ENCODE measurements around the gene ADAP1. TPM values are rescaled to one million over a fixed set of nuclear protein-coding genes. Genes with fewer than 3 reads are reported as not detected.
A peak's percentile ranks its signal among the peaks of the same experiment; 100 is the strongest.
"Not testable (repeated sequence)": the region's sequence is repeated elsewhere in the genome, so short reads cannot be mapped to it uniquely, and the experiment has no call there.

Gene ADAP1
- total RNA-seq, 4 donors from 2014 or later = 84.9 to 360 (median 169) TPM

DNA sequence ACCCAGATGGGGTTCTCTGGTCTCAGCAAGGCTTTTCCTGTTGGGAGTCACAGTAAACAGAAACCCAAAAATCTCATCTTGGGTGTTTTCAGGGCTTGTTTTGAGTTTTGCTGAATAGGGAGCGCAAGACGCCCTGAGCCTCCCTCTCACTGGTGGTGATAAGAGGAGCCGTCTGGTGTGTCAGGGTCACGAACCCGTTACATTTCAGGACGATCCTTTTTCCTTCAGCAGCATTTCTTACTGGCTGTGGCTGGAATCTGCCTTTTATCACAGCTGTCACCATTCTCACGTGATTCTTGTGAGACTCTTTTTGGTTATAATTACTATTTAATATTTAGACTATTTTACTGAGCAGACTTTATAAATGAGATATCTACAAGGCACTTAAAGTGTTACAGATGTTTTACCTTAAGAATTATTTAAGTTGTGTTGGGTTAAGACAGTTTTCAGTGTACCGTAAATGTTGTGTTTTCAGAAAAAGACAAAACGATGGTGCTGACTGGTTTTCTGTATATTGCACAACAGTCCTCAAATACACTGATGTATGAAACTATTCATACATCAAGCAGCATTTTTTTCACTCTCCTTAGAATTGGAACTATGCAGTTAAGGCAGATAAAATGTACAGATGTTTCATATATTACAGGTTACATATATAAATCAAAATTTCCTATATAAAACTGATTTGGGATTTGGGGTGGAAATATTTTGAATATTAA, 80.3 kb downstream of the ADAP1 start:
- no peaks in the 10 kb centered on the region for H3K9me3 ChIP-seq
- in situ Hi-C loops (cut with MboI; ENCODE audit: low pct_ligation_motif_present in 1 of 4, low pct_unique_long_range_greater_than_20kb in 1 of 4, low sequenced_read_pairs in 3 of 4) = loop anchor here in 1 of 4 donors (10.0 kb wide), 1 partner anchor 89 kb away; no protein-coding TSS in a partner anchor
- peaks cover 22 to 46% (median 31%) of the 10 kb centered on the region in 4 donors for H3K4me1 ChIP-seq
- peak in 1 of 3 donors; percentile 17 for TF ChIP-seq POLR2AphosphoS5 (IDR thresholded peaks at IDR 0.05)
- TF ChIP-seq, protein P1, sequence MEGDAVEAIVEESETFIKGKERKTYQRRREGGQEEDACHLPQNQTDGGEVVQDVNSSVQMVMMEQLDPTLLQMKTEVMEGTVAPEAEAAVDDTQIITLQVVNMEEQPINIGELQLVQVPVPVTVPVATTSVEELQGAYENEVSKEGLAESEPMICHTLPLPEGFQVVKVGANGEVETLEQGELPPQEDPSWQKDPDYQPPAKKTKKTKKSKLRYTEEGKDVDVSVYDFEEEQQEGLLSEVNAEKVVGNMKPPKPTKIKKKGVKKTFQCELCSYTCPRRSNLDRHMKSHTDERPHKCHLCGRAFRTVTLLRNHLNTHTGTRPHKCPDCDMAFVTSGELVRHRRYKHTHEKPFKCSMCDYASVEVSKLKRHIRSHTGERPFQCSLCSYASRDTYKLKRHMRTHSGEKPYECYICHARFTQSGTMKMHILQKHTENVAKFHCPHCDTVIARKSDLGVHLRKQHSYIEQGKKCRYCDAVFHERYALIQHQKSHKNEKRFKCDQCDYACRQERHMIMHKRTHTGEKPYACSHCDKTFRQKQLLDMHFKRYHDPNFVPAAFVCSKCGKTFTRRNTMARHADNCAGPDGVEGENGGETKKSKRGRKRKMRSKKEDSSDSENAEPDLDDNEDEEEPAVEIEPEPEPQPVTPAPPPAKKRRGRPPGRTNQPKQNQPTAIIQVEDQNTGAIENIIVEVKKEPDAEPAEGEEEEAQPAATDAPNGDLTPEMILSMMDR (IDR thresholded peaks at IDR 0.05) = no peak
- H3K36me3 ChIP-seq = peaks cover 0 to 7% (median 2%) of the 10 kb centered on the region in 4 donors
- no peak for DNase-seq
- H3K27ac ChIP-seq = peak overlapping the region; percentile 66 to 81 (median 78)
- no peaks in the 10 kb centered on the region for H3K27me3 ChIP-seq
- no peak overlapping the region for H3K4me3 ChIP-seq
- WGBS, 2 donors (ENCODE audit: low coverage in 1 of 2) = 74 to 83% methylated on average over 9 of the region's 9 CpGs
- intact Hi-C loops (cut with DNase I; ENCODE audit: low total_unique reads) = loop anchor here (5.0 kb wide), 1 partner anchor 87 kb away; no protein-coding TSS in a partner anchor

DNA sequence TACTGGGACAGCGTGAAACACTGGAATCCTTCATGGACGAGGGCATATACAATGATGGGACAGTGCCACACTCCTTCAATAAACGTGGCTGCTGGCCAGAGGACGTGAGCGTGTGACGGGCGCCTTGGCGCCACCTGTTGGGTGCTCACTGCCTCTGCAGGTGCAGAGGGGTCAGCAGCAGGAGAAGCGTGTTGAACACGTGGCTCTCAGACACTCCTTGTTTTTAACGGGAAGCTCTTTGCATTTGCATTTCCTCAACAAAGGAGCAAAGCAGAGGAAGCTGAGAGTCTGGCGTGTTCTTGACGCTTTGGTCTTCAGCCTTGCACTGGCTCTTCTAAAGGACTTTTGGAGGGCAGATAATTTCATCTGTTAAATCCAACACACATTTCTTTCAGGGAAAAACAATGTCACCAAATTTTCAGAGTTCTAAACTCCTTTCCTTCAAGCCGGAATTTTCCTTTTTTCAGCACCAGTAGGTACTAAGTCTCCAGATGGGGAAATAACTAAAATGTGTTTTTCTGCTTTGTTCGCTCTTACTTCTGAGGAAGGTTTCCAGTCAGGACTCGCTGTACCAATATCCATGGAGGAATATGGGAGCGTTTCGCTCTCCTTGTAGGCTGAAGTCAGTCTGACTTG, 81.0 kb downstream of the ADAP1 start:
- 27 to 60% methylated on average over 1 to 18 of the region's 18 CpGs for WGBS, 2 donors (ENCODE audit: low coverage in 1 of 2)
- intact Hi-C loops (cut with DNase I; ENCODE audit: low total_unique reads) = loop anchor here (5.0 kb wide), 1 partner anchor 86 kb away; no protein-coding TSS in a partner anchor
- TF ChIP-seq EP300 (IDR thresholded peaks at IDR 0.05; ENCODE audit: low read depth) (no peak), POLR2AphosphoS5 (IDR thresholded peaks at IDR 0.05) (peak; percentile 71 to 84 (median 81)), POLR2A (IDR thresholded peaks at IDR 0.05) (no peak)
- TF ChIP-seq, protein P1 (IDR thresholded peaks at IDR 0.05) = peak; percentile 88 to 98 (median 96)
- no peaks in the 10 kb centered on the region for H3K27me3 ChIP-seq
- peaks cover 18 to 43% (median 25%) of the 10 kb centered on the region in 4 donors for H3K4me1 ChIP-seq
- in situ Hi-C loops (cut with MboI; ENCODE audit: low pct_ligation_motif_present in 1 of 4, low pct_unique_long_range_greater_than_20kb in 1 of 4, low sequenced_read_pairs in 3 of 4) = loop anchor here in 1 of 4 donors (10.0 kb wide), 1 partner anchor 89 kb away; no protein-coding TSS in a partner anchor
- H3K9me3 ChIP-seq = no peaks in the 10 kb centered on the region
- H3K36me3 ChIP-seq = peaks cover 0 to 7% (median 2%) of the 10 kb centered on the region in 4 donors
- H3K4me3 ChIP-seq = no peak overlapping the region
- H3K27ac ChIP-seq = peak overlapping the region; percentile 66 to 81 (median 78)
- peak; percentile 87 for DNase-seq

DNA sequence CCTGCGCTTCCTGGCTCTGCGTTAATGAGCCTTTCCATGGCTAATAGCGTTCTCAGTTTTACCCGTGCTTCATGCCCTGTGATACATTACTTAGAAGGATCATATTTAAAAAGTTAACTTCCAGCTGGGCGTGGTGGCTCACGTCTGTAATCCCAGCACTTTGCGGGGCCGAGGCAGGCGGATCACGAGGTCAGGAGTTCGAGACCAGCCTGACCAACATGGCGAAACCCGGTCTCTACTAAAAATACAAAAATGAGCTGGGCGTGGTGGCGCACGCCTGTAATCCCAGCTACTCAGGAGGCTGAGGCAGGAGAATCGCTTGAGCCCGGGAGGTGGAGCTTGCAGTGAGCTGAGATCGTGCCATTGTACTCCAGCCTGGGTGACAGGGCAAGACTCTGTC, 81.8 kb downstream of the ADAP1 start:
- H3K4me3 ChIP-seq, H3K36me3 ChIP-seq, DNase-seq, H3K9me3 ChIP-seq, H3K27me3 ChIP-seq: not testable (repeated sequence)
- Histone ChIP-seq H3K4me1 (peaks cover 18 to 42% (median 24%) of the 10 kb centered on the region in 4 donors), H3K27ac (peak overlapping the region; percentile 66 to 81 (median 78))
- in situ Hi-C loops (cut with MboI; ENCODE audit: low pct_ligation_motif_present in 1 of 4, low pct_unique_long_range_greater_than_20kb in 1 of 4, low sequenced_read_pairs in 3 of 4) = loop anchor here in 1 of 4 donors (10.0 kb wide), 1 partner anchor 88 kb away; no protein-coding TSS in a partner anchor
- 87 to 92% methylated on average over 6 to 19 of the region's 19 CpGs for WGBS, 2 donors (ENCODE audit: low coverage in 1 of 2)
- intact Hi-C loops (cut with DNase I; ENCODE audit: low total_unique reads) = loop anchor here (5.0 kb wide), 1 partner anchor 85 kb away; no protein-coding TSS in a partner anchor

DNA sequence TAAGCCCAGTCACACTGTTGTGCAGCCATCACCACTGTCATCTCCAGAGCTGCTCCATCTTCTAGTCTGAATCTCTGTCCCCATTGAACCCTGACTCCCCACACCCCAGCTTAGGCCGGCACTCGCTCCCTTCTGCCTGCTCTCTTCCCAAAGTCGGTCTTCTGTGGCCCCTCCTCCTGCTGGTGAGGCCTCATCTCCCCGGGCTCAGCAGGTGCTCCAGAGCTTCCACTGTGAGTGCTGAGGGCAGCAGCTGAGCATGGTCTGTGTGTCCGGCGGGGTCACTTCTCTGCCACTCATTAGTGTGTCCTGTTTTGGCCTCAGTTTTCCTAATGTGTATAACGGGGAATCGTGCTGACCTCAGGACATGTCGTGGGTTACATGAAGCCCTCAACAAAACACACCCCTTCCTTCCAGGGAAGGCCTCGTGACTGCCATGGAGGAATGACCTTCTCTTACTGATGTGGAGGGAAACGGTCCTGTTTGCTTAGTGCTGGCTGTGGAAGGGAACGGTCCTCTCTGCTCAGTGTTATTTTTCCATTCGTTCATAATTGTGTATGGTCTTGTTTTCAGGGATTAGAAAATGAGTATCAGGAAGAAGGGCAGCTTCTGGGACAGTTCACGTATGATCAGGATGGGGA, 82.5 kb downstream of the ADAP1 start:
- no peak for DNase-seq
- Histone ChIP-seq H3K9me3 (no peaks in the 10 kb centered on the region), H3K27ac (peak overlapping the region in 3 of 4 donors; percentile 76 to 81 (median 80)), H3K4me3 (no peak overlapping the region), H3K4me1 (peaks cover 23 to 47% (median 28%) of the 10 kb centered on the region in 4 donors), H3K27me3 (no peaks in the 10 kb centered on the region), H3K36me3 (peaks cover 0 to 7% (median 2%) of the 10 kb centered on the region in 4 donors)
- intact Hi-C loops (cut with DNase I; ENCODE audit: low total_unique reads) = loop anchor here (5.0 kb wide), 1 partner anchor 85 kb away; no protein-coding TSS in a partner anchor
- 82 to 83% methylated on average over 5 to 14 of the region's 14 CpGs for WGBS, 2 donors (ENCODE audit: low coverage in 1 of 2)
- in situ Hi-C loops (cut with MboI; ENCODE audit: low pct_ligation_motif_present in 1 of 4, low pct_unique_long_range_greater_than_20kb in 1 of 4, low sequenced_read_pairs in 3 of 4) = loop anchor here in 1 of 4 donors (10.0 kb wide), 1 partner anchor 87 kb away; no protein-coding TSS in a partner anchor
- TF ChIP-seq POLR2AphosphoS5 (IDR thresholded peaks at IDR 0.05) (no peak), POLR2A (IDR thresholded peaks at IDR 0.05) (no peak)
- TF ChIP-seq, protein P1 (IDR thresholded peaks at IDR 0.05) = no peak

Measured in transverse colon (tissue), 4 donors.